ENCODE data around the gene PPM1D. TPM values are rescaled to one million over a fixed set of nuclear protein-coding genes. Genes with fewer than 3 reads are reported as not detected.
"Not testable (repeated sequence)": the region's sequence is repeated elsewhere in the genome, so short reads cannot be mapped to it uniquely, and the experiment has no call there.

PPM1D gene
- 11.9 to 13.3 TPM (median 13.1 TPM) in 3 replicates for total RNA-seq
- long read RNA-seq, full-length matches to known transcripts, result 22 of 23 reads
- long read RNA-seq, partial matches to known transcripts, result 0 of 23 reads
- long read RNA-seq, other reads (novel, unspliced or antisense), result 1 of 23 reads

DNA sequence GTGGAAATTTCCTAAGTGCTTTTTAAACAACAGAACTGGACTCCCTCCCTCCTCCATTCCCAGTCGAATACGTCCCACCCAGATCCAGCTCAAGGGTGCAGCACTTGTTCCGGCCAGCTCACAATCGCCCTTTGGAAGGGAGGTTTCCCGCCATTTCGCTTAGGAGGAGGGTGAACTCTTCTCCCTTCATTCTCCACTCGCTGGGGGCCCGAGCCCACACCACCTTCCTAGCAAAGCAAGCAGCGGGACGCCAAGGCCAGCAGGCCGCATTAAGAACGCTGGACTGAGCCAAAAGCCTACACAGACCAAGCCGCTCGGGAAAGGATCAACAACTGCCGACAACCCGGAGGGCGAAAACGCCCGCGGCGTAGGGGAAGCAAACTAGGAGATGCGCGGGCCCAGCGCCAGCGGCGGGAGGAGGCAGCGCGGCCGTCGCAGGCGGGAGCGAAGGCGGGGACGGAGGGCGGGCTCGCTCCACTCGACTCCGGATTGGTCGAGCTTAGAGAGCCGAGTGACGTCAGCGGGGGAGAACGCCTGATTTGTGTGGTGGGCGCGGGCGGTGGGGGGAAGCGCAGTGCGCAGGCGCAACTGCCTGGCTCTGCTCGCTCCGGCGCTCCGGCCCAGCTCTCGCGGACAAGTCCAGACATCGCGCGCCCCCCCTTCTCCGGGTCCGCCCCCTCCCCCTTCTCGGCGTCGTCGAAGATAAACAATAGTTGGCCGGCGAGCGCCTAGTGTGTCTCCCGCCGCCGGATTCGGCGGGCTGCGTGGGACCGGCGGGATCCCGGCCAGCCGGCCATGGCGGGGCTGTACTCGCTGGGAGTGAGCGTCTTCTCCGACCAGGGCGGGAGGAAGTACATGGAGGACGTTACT, at the start of gene PPM1D:
TSS of gene PPM1D (plus strand) at position 574 of the 870 bp plus-strand sequence. CDS start at position 796, 222 bp downstream.
- TF ChIP-seq, protein P1, sequence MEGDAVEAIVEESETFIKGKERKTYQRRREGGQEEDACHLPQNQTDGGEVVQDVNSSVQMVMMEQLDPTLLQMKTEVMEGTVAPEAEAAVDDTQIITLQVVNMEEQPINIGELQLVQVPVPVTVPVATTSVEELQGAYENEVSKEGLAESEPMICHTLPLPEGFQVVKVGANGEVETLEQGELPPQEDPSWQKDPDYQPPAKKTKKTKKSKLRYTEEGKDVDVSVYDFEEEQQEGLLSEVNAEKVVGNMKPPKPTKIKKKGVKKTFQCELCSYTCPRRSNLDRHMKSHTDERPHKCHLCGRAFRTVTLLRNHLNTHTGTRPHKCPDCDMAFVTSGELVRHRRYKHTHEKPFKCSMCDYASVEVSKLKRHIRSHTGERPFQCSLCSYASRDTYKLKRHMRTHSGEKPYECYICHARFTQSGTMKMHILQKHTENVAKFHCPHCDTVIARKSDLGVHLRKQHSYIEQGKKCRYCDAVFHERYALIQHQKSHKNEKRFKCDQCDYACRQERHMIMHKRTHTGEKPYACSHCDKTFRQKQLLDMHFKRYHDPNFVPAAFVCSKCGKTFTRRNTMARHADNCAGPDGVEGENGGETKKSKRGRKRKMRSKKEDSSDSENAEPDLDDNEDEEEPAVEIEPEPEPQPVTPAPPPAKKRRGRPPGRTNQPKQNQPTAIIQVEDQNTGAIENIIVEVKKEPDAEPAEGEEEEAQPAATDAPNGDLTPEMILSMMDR (IDR thresholded peaks at IDR 0.05), result no peak
- H3K4me1 Mint-ChIP-seq (ENCODE audit: low read depth), result peaks cover 36% of the 10 kb centered on the region
- peak within 1 kb of the TSS; percentile 95 for H3K27ac Mint-ChIP-seq (ENCODE audit: unreplicated experiment)
- H3K9me3 Mint-ChIP-seq (ENCODE audit: low read depth), result no peaks in the 10 kb centered on the region
- H3K27me3 Mint-ChIP-seq (ENCODE audit: low read depth), result no peaks in the 10 kb centered on the region
- H3K4me3 Mint-ChIP-seq (ENCODE audit: unreplicated experiment), result peak within 1 kb of the TSS; percentile 94
- H3K36me3 Mint-ChIP-seq (ENCODE audit: low read depth), result no peaks in the 10 kb centered on the region
- peak; percentile 99 for DNase-seq (ENCODE audit: low spot score)

- H3K27ac Mint-ChIP-seq (ENCODE audit: unreplicated experiment), result not testable (repeated sequence)
These were observed 47.7 kb upstream of the PPM1D start for GRCh38 chr17:60552255-60552654.

DNA sequence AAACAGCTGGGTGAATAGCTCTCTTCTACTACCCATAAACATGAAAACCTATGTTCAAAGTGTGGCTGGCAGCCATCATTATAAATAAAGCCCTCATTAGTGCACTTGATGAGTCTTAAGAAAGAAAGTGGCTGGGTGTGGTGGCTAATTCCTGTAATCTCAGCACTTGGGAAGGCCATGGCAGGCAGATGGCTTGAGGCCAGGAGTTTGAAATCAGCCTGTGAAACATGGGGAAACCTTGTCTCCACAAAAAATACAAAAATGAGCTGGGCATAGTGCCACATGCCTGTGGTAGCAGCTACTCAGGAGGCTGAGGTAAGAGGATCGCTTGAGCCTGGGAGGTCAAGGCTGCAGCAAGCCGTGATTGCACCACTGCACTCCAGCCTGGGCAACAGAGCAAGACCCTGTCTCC, 45.6 kb upstream of the PPM1D start:
- Mint-ChIP-seq H3K27ac (ENCODE audit: unreplicated experiment) (peak overlapping the region; percentile 24), H3K4me3 (ENCODE audit: unreplicated experiment) (no peak overlapping the region)
- DNase-seq (ENCODE audit: low spot score), result no peak

More at GRCh38 chr17:60552255-60552654, 47.7 kb upstream of the PPM1D start:
- H3K27me3 Mint-ChIP-seq (ENCODE audit: low read depth); H3K4me1 Mint-ChIP-seq (ENCODE audit: low read depth); H3K36me3 Mint-ChIP-seq (ENCODE audit: low read depth); H3K9me3 Mint-ChIP-seq (ENCODE audit: low read depth); H3K4me3 Mint-ChIP-seq (ENCODE audit: unreplicated experiment); DNase-seq (ENCODE audit: low spot score): not testable (repeated sequence)

DNA sequence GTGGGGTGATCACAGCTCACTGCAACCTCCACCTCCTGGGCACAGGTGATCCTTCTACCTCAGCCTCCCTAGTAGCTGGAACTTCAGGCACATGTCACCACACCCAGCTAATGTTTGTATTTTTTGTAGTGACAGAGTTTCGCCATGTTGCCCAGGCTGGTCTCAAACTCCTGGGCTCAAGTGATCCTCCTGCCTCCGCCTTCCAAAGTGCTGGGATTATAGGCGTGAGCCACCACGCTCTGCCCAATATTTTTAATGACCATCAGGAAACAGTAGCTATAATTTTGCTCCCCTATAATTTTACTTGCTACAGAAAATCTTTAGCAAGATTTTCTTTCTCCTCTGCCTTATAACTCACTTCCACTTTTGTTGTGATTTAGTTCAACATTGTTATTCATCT, 44.2 kb upstream of the PPM1D start:
- Mint-ChIP-seq H3K4me3 (ENCODE audit: unreplicated experiment) (no peak overlapping the region), H3K27me3 (ENCODE audit: low read depth) (no peaks in the 10 kb centered on the region), H3K27ac (ENCODE audit: unreplicated experiment) (no peak overlapping the region), H3K36me3 (ENCODE audit: low read depth) (no peaks in the 10 kb centered on the region), H3K9me3 (ENCODE audit: low read depth) (no peaks in the 10 kb centered on the region), H3K4me1 (ENCODE audit: low read depth) (peaks cover 6% of the 10 kb centered on the region)
- TF ChIP-seq, protein P1 (IDR thresholded peaks at IDR 0.05), result no peak
- DNase-seq (ENCODE audit: low spot score), result no peak

More for the DNA sequence above, 45.6 kb upstream of the PPM1D start:
- H3K27me3 Mint-ChIP-seq (ENCODE audit: low read depth), result no peaks in the 10 kb centered on the region
- TF ChIP-seq, protein P1 (IDR thresholded peaks at IDR 0.05), result no peak
- H3K9me3 Mint-ChIP-seq (ENCODE audit: low read depth), result no peaks in the 10 kb centered on the region
- H3K36me3 Mint-ChIP-seq (ENCODE audit: low read depth), result no peaks in the 10 kb centered on the region
- H3K4me1 Mint-ChIP-seq (ENCODE audit: low read depth), result peaks cover 6% of the 10 kb centered on the region

GRCh38 chr17:60557805-60558204, 42.2 kb upstream of the PPM1D start:
- no peak for DNase-seq (ENCODE audit: low spot score)
- Mint-ChIP-seq H3K9me3 (ENCODE audit: low read depth) (no peaks in the 10 kb centered on the region), H3K36me3 (ENCODE audit: low read depth) (no peaks in the 10 kb centered on the region), H3K4me3 (ENCODE audit: unreplicated experiment) (no peak overlapping the region), H3K4me1 (ENCODE audit: low read depth) (peaks cover 6% of the 10 kb centered on the region), H3K27ac (ENCODE audit: unreplicated experiment) (no peak overlapping the region), H3K27me3 (ENCODE audit: low read depth) (no peaks in the 10 kb centered on the region)
- TF ChIP-seq, protein P1 (IDR thresholded peaks at IDR 0.05), result no peak

All from chondrocyte (in vitro differentiated cells).